ENCODE measurements around the gene ELANE. TPM values are rescaled to one million over a fixed set of nuclear protein-coding genes. Genes with fewer than 3 reads are reported as not detected.

ELANE gene
- total and polyA plus RNA-seq, 2 donors (not counting 1 experiment from before 2014, with no cell fraction given): 0.48 to 0.66 TPM

GRCh38 chr19:827710-828321 is 24.3 kb upstream of the ELANE start, which contains the start of gene AZU1:
AZU1 (plus strand) TSS chr19:827837; CDS start chr19:827847, 10 bp downstream.
- Histone ChIP-seq H2AFZ (ENCODE audit: low read length) (no peak within 1 kb of the TSS), H3K27me3 (ENCODE audit: control insufficient read depth, insufficient read depth, low read length) (no peaks in the 10 kb centered on the region), H3K9me3 (ENCODE audit: control insufficient read depth, insufficient read depth, low read depth, low read length) (no peaks in the 10 kb centered on the region), H3K4me1 (ENCODE audit: control insufficient read depth, extremely low read depth, insufficient read depth, low read length) (no peaks in the 10 kb centered on the region), H4K20me1 (ENCODE audit: control insufficient read depth, extremely low read depth, insufficient read depth, low read length) (no peaks in the 10 kb centered on the region), H3K4me3 (replicated peaks in 1 of 4; ENCODE audit: control extremely low read depth in 1 of 4, insufficient read depth in 1 of 4, low read depth in 3 of 4, low read length in 4 of 4) (no peak within 1 kb of the TSS), H3K27ac (ENCODE audit: insufficient read depth, low read length) (no peak within 1 kb of the TSS), H3K4me2 (ENCODE audit: extremely low read depth, insufficient read depth, low read length) (no peak within 1 kb of the TSS), H3K9ac (ENCODE audit: insufficient read depth, low read length) (no peak within 1 kb of the TSS), H3K36me3 (ENCODE audit: control insufficient read depth, insufficient read depth, low read length) (no peaks in the 10 kb centered on the region), H3K79me2 (ENCODE audit: control insufficient read depth, insufficient read depth, low read length) (no peaks in the 10 kb centered on the region)
- no peak for TF ChIP-seq EZH2 (IDR thresholded peaks at IDR 0.05; ENCODE audit: low read length, missing control alignments)
- no peak for TF ChIP-seq CTCF (conservative IDR thresholded peaks at IDR 0.05 in 1 of 2, IDR thresholded peaks at IDR 0.05 in 1 of 2; ENCODE audit: low read depth in 1 of 2, low read length in 2 of 2)
- DNase-seq (ENCODE audit: low read depth in 2 of 2): peak in 1 of 2 donors; percentile 34

GRCh38 chr19:829129-829758 is 22.9 kb upstream of the ELANE start:
- no peaks in the 10 kb centered on the region for H3K36me3 ChIP-seq (ENCODE audit: control insufficient read depth, insufficient read depth, low read length)
- no peak for DNase-seq (ENCODE audit: low read depth in 2 of 2)
- no peak overlapping the region for H3K4me2 ChIP-seq (ENCODE audit: extremely low read depth, insufficient read depth, low read length)
- no peaks in the 10 kb centered on the region for H3K79me2 ChIP-seq (ENCODE audit: control insufficient read depth, insufficient read depth, low read length)
- no peaks in the 10 kb centered on the region for H3K9me3 ChIP-seq (ENCODE audit: control insufficient read depth, insufficient read depth, low read depth, low read length)
- no peak overlapping the region for H3K27ac ChIP-seq (ENCODE audit: insufficient read depth, low read length)
- H3K9ac ChIP-seq (ENCODE audit: insufficient read depth, low read length): no peak overlapping the region
- H3K4me1 ChIP-seq (ENCODE audit: control insufficient read depth, extremely low read depth, insufficient read depth, low read length): no peaks in the 10 kb centered on the region
- no peaks in the 10 kb centered on the region for H4K20me1 ChIP-seq (ENCODE audit: control insufficient read depth, extremely low read depth, insufficient read depth, low read length)
- no peaks in the 10 kb centered on the region for H3K27me3 ChIP-seq (ENCODE audit: control insufficient read depth, insufficient read depth, low read length)
- no peak overlapping the region for H2AFZ ChIP-seq (ENCODE audit: low read length)
- no peak for TF ChIP-seq EZH2 (IDR thresholded peaks at IDR 0.05; ENCODE audit: low read length, missing control alignments)
- TF ChIP-seq CTCF (conservative IDR thresholded peaks at IDR 0.05 in 1 of 2, IDR thresholded peaks at IDR 0.05 in 1 of 2; ENCODE audit: low read depth in 1 of 2, low read length in 2 of 2): no peak
- no peak overlapping the region for H3K4me3 ChIP-seq (replicated peaks in 1 of 4; ENCODE audit: control extremely low read depth in 1 of 4, insufficient read depth in 1 of 4, low read depth in 3 of 4, low read length in 4 of 4)

GRCh38 chr19:831407-832369 is 20.4 kb upstream of the ELANE start:
- DNase-seq (ENCODE audit: low read depth in 2 of 2): no peak
- H3K9ac ChIP-seq (ENCODE audit: insufficient read depth, low read length): no peak overlapping the region
- no peaks in the 10 kb centered on the region for H3K36me3 ChIP-seq (ENCODE audit: control insufficient read depth, insufficient read depth, low read length)
- TF ChIP-seq CTCF (conservative IDR thresholded peaks at IDR 0.05 in 1 of 2, IDR thresholded peaks at IDR 0.05 in 1 of 2; ENCODE audit: low read depth in 1 of 2, low read length in 2 of 2) (no peak), EZH2 (IDR thresholded peaks at IDR 0.05; ENCODE audit: low read length, missing control alignments) (no peak)
- no peak overlapping the region for H3K4me2 ChIP-seq (ENCODE audit: extremely low read depth, insufficient read depth, low read length)
- H3K79me2 ChIP-seq (ENCODE audit: control insufficient read depth, insufficient read depth, low read length): no peaks in the 10 kb centered on the region
- no peak overlapping the region for H3K4me3 ChIP-seq (replicated peaks in 1 of 4; ENCODE audit: control extremely low read depth in 1 of 4, insufficient read depth in 1 of 4, low read depth in 3 of 4, low read length in 4 of 4)
- no peak overlapping the region for H3K27ac ChIP-seq (ENCODE audit: insufficient read depth, low read length)
- H3K4me1 ChIP-seq (ENCODE audit: control insufficient read depth, extremely low read depth, insufficient read depth, low read length): no peaks in the 10 kb centered on the region
- no peaks in the 10 kb centered on the region for H4K20me1 ChIP-seq (ENCODE audit: control insufficient read depth, extremely low read depth, insufficient read depth, low read length)
- no peaks in the 10 kb centered on the region for H3K9me3 ChIP-seq (ENCODE audit: control insufficient read depth, insufficient read depth, low read depth, low read length)
- no peaks in the 10 kb centered on the region for H3K27me3 ChIP-seq (ENCODE audit: control insufficient read depth, insufficient read depth, low read length)
- no peak overlapping the region for H2AFZ ChIP-seq (ENCODE audit: low read length)
